A549 (cell line): Measurements from ENCODE around the gene TSSC4.

Experiments
- CHD2 ChIP-seq: fragments of 150-350 bp; IDR thresholded peaks from 2 replicates; pipeline ENCODE4 v1.6.1; 2014; ENCODE audit warnings: low read length; ENCODE audit not compliant: partially characterized antibody
- CTCF ChIP-seq: fragments of >200 bp; sonication (Bioruptor Twin); formaldehyde crosslinking; IDR thresholded peaks from 3 replicates; pipeline ENCODE4 v1.5.1; 2016
- EP300 ChIP-seq, 2 experiments: fragments of >200 bp; sonication (Bioruptor Twin); formaldehyde crosslinking; IDR thresholded peaks; 2 replicates in 1 of 2; 3 replicates in 1 of 2; pipeline ENCODE4 v1.6.1; 2016 to 2017
- JUN ChIP-seq, 2 experiments: fragments of >200 bp; sonication (Bioruptor Twin); formaldehyde crosslinking; IDR thresholded peaks; 2 replicates in 1 of 2; 3 replicates in 1 of 2; pipeline ENCODE4 v1.6.1; 2016 to 2017
- KDM1A ChIP-seq: fragments of 200-600 bp; sonication (generic); IDR thresholded peaks from 2 replicates; pipeline ENCODE4 v1.6.1; 2016; ENCODE audit warnings: low read depth, mild to moderate bottlenecking
- MAX ChIP-seq: IDR thresholded peaks from 2 replicates; pipeline ENCODE4 v1.6.1; 2012
- POLR2A ChIP-seq: IDR thresholded peaks from 2 replicates; pipeline ENCODE4 v1.6.1; 2012; ENCODE audit warnings: mild to moderate bottlenecking, low read length
- POLR2AphosphoS2 ChIP-seq: conservative IDR thresholded peaks from 2 replicates; pipeline ENCODE4 v1.6.1; 2012; ENCODE audit warnings: low read length, improper control_type of control experiment, inconsistent platforms
- SMC3 ChIP-seq: fragments of >200 bp; sonication (Bioruptor Twin); formaldehyde crosslinking; IDR thresholded peaks from 3 replicates; pipeline ENCODE4 v1.6.1; 2018; ENCODE audit warnings: inconsistent platforms

GRCh38 chr11:2402106-2402505, 1.6 kb downstream of the TSSC4 start:
- TF ChIP-seq CTCF, result no peak
- TF ChIP-seq EP300 (IDR thresholded peaks at IDR 0.05), result no peak
- no peak for TF ChIP-seq KDM1A
- no peak for TF ChIP-seq POLR2A
- no peak for TF ChIP-seq MAX
- TF ChIP-seq SMC3, result no peak
- no peak for TF ChIP-seq CHD2
- TF ChIP-seq POLR2AphosphoS2, result no peak
- no peak for TF ChIP-seq JUN (IDR thresholded peaks at IDR 0.05)
